ENCODE measurements around the gene WNT7B.

DNA sequence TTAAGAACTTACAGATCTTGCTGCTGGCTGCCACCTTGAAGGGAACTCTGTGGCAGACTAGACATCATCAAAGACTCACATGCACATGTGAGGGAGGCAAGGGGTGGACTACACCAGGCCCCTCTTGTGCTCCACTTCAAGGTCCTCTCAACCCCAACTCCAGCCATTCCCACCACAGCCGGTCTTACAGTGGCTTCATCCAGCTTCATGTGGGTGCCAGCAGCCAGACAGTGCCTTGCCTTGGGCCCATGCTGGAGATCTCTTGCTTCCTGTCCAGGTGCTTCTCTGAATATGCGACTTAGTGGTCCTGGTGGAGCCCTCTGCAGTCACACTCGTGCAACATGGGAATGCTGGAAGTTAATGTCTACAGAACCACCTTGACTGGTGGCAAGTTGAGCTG is 44.6 kb upstream of the WNT7B start:
- TF ChIP-seq, protein P1, sequence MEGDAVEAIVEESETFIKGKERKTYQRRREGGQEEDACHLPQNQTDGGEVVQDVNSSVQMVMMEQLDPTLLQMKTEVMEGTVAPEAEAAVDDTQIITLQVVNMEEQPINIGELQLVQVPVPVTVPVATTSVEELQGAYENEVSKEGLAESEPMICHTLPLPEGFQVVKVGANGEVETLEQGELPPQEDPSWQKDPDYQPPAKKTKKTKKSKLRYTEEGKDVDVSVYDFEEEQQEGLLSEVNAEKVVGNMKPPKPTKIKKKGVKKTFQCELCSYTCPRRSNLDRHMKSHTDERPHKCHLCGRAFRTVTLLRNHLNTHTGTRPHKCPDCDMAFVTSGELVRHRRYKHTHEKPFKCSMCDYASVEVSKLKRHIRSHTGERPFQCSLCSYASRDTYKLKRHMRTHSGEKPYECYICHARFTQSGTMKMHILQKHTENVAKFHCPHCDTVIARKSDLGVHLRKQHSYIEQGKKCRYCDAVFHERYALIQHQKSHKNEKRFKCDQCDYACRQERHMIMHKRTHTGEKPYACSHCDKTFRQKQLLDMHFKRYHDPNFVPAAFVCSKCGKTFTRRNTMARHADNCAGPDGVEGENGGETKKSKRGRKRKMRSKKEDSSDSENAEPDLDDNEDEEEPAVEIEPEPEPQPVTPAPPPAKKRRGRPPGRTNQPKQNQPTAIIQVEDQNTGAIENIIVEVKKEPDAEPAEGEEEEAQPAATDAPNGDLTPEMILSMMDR (conservative IDR thresholded peaks at IDR 0.05; ENCODE audit: low read depth in 2 of 2) = no peak
- no peak for TF ChIP-seq NANOG (IDR thresholded peaks at IDR 0.05; ENCODE audit: borderline replicate concordance)
- TF ChIP-seq CREB1 (CRISPR knock-in tag; IDR thresholded peaks at IDR 0.05; ENCODE audit: low read depth) = no peak
- no peak for TF ChIP-seq POLR2AphosphoS5 (IDR thresholded peaks at IDR 0.05; ENCODE audit: low read depth)
- TF ChIP-seq EZH2 (IDR thresholded peaks at IDR 0.05; ENCODE audit: low read depth, unreplicated experiment) = no peak
- TF ChIP-seq JUNB (IDR thresholded peaks at IDR 0.05; ENCODE audit: unreplicated experiment) = no peak
- no peak for TF ChIP-seq EZH2phosphoT487 (IDR thresholded peaks at IDR 0.05; ENCODE audit: unreplicated experiment)
- TF ChIP-seq, protein P2, sequence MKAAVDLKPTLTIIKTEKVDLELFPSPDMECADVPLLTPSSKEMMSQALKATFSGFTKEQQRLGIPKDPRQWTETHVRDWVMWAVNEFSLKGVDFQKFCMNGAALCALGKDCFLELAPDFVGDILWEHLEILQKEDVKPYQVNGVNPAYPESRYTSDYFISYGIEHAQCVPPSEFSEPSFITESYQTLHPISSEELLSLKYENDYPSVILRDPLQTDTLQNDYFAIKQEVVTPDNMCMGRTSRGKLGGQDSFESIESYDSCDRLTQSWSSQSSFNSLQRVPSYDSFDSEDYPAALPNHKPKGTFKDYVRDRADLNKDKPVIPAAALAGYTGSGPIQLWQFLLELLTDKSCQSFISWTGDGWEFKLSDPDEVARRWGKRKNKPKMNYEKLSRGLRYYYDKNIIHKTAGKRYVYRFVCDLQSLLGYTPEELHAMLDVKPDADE (IDR thresholded peaks at IDR 0.05) = no peak
- TF ChIP-seq, protein P3, sequence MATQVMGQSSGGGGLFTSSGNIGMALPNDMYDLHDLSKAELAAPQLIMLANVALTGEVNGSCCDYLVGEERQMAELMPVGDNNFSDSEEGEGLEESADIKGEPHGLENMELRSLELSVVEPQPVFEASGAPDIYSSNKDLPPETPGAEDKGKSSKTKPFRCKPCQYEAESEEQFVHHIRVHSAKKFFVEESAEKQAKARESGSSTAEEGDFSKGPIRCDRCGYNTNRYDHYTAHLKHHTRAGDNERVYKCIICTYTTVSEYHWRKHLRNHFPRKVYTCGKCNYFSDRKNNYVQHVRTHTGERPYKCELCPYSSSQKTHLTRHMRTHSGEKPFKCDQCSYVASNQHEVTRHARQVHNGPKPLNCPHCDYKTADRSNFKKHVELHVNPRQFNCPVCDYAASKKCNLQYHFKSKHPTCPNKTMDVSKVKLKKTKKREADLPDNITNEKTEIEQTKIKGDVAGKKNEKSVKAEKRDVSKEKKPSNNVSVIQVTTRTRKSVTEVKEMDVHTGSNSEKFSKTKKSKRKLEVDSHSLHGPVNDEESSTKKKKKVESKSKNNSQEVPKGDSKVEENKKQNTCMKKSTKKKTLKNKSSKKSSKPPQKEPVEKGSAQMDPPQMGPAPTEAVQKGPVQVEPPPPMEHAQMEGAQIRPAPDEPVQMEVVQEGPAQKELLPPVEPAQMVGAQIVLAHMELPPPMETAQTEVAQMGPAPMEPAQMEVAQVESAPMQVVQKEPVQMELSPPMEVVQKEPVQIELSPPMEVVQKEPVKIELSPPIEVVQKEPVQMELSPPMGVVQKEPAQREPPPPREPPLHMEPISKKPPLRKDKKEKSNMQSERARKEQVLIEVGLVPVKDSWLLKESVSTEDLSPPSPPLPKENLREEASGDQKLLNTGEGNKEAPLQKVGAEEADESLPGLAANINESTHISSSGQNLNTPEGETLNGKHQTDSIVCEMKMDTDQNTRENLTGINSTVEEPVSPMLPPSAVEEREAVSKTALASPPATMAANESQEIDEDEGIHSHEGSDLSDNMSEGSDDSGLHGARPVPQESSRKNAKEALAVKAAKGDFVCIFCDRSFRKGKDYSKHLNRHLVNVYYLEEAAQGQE (IDR thresholded peaks at IDR 0.05; ENCODE audit: unreplicated experiment) = no peak
- TF ChIP-seq STAT1 (IDR thresholded peaks at IDR 0.05; ENCODE audit: unreplicated experiment) = no peak
- TF ChIP-seq, protein P4, sequence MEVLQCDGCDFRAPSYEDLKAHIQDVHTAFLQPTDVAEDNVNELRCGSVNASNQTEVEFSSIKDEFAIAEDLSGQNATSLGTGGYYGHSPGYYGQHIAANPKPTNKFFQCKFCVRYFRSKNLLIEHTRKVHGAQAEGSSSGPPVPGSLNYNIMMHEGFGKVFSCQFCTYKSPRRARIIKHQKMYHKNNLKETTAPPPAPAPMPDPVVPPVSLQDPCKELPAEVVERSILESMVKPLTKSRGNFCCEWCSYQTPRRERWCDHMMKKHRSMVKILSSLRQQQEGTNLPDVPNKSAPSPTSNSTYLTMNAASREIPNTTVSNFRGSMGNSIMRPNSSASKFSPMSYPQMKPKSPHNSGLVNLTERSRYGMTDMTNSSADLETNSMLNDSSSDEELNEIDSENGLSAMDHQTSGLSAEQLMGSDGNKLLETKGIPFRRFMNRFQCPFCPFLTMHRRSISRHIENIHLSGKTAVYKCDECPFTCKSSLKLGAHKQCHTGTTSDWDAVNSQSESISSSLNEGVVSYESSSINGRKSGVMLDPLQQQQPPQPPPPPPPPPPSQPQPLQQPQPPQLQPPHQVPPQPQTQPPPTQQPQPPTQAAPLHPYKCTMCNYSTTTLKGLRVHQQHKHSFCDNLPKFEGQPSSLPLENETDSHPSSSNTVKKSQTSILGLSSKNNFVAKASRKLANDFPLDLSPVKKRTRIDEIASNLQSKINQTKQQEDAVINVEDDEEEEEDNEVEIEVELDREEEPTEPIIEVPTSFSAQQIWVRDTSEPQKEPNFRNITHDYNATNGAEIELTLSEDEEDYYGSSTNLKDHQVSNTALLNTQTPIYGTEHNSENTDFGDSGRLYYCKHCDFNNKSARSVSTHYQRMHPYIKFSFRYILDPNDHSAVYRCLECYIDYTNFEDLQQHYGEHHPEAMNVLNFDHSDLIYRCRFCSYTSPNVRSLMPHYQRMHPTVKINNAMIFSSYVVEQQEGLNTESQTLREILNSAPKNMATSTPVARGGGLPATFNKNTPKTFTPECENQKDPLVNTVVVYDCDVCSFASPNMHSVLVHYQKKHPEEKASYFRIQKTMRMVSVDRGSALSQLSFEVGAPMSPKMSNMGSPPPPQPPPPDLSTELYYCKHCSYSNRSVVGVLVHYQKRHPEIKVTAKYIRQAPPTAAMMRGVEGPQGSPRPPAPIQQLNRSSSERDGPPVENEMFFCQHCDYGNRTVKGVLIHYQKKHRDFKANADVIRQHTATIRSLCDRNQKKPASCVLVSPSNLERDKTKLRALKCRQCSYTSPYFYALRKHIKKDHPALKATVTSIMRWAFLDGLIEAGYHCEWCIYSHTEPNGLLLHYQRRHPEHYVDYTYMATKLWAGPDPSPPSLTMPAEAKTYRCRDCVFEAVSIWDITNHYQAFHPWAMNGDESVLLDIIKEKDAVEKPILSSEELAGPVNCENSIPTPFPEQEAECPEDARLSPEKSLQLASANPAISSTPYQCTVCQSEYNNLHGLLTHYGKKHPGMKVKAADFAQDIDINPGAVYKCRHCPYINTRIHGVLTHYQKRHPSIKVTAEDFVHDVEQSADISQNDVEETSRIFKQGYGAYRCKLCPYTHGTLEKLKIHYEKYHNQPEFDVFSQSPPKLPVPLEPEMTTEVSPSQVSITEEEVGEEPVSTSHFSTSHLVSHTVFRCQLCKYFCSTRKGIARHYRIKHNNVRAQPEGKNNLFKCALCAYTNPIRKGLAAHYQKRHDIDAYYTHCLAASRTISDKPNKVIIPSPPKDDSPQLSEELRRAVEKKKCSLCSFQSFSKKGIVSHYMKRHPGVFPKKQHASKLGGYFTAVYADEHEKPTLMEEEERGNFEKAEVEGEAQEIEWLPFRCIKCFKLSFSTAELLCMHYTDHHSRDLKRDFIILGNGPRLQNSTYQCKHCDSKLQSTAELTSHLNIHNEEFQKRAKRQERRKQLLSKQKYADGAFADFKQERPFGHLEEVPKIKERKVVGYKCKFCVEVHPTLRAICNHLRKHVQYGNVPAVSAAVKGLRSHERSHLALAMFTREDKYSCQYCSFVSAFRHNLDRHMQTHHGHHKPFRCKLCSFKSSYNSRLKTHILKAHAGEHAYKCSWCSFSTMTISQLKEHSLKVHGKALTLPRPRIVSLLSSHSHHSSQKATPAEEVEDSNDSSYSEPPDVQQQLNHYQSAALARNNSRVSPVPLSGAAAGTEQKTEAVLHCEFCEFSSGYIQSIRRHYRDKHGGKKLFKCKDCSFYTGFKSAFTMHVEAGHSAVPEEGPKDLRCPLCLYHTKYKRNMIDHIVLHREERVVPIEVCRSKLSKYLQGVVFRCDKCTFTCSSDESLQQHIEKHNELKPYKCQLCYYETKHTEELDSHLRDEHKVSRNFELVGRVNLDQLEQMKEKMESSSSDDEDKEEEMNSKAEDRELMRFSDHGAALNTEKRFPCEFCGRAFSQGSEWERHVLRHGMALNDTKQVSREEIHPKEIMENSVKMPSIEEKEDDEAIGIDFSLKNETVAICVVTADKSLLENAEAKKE (CRISPR knock-in tag; IDR thresholded peaks at IDR 0.05) = no peak

All from GM23338 (cell line).